SK-N-SH (cell line): ENCODE results near the gene MTG1.

ENCODE experiments used
- EP300 ChIP-seq, 2 experiments: IDR thresholded peaks; 2 replicates each; pipeline versions ENCODE4 v1.4.0 to v1.6.1; 2012; ENCODE audit warnings: borderline replicate concordance in 1 of 2, low read depth in 1 of 2, low read length in 1 of 2
- RAD21 ChIP-seq: IDR thresholded peaks from 2 replicates; pipeline ENCODE4 v1.6.1; 2012; ENCODE audit warnings: mild to moderate bottlenecking, low read length
- TF ChIP-seq, protein P1 (sequence below): fragments of 200-600 bp; sonication (generic); IDR thresholded peaks from 2 replicates; pipeline ENCODE4 v1.6.1; 2017; ENCODE audit warnings: antibody characterized with exemption, mild to moderate bottlenecking, moderate library complexity

DNA sequence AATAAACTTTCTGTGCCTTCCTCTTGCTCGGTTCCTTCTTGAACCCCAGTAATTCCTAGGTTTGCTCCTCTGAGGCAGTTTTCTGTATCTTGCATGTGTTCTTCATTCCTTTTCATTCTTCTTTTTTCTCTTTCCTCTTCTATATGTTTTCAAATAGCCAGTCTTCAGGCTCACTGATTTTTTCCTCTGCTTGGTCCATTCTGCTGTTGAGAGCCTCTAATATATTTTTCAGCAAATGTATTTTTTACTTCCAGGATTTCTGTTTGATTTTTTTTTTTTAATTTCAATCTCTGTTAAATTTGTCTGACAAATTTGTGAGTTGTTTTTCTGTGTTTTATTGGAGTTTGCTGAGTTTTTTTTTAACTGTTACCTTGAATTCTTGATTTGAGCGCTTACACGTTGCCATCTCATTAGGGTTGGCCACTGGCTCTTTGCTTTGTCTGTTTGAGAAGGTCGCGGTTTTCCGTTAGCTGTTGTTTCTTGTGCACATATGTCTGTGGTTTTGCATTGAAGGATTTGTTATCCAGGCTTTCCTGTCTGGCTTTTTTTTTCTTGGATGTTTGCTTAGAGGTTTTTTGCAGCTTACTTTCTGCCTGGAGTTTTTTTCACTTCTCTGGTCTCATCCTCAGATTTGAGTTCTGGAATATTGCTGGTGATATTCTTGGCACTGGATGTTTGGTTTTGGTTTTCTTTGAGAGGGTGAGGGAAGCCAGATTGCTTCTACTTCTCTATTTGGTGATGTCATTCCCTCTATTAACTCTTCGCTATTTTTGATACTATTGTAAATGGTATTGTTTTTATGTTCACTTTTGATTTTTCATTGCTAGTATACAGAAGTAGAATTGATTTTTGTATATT lies 17.8 kb downstream of the MTG1 start:
- TF ChIP-seq, protein P1, sequence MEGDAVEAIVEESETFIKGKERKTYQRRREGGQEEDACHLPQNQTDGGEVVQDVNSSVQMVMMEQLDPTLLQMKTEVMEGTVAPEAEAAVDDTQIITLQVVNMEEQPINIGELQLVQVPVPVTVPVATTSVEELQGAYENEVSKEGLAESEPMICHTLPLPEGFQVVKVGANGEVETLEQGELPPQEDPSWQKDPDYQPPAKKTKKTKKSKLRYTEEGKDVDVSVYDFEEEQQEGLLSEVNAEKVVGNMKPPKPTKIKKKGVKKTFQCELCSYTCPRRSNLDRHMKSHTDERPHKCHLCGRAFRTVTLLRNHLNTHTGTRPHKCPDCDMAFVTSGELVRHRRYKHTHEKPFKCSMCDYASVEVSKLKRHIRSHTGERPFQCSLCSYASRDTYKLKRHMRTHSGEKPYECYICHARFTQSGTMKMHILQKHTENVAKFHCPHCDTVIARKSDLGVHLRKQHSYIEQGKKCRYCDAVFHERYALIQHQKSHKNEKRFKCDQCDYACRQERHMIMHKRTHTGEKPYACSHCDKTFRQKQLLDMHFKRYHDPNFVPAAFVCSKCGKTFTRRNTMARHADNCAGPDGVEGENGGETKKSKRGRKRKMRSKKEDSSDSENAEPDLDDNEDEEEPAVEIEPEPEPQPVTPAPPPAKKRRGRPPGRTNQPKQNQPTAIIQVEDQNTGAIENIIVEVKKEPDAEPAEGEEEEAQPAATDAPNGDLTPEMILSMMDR = no peak
- TF ChIP-seq RAD21 (no peak), EP300 (IDR thresholded peaks at IDR 0.05; ENCODE audit: borderline replicate concordance in 1 of 2, low read depth in 1 of 2, low read length in 1 of 2) (no peak)
